Activated T-helper 1 cell treated with anti-CD3 and anti-CD28 coated beads, Interleukin-12 subunit alpha, Interleukin-12 subunit beta, Interleukin-2, Interleukin-4 antibody, amounts not matched to agents 30 ng/mL and 10 ng/mL and 1 ng/mL, durations not matched to agents 14 hours and 24 hours and 36 hours (primary cell): ENCODE results near the gene XPO6. TPM values are rescaled to one million over a fixed set of nuclear protein-coding genes. Genes with fewer than 3 reads are reported as not detected.

Source experiments
- DNase-seq: peaks from one replicate; pipeline ENCODE4 v3.0.0; 2021; ENCODE audit warnings: low spot score
- H3K27ac Mint-ChIP-seq: one replicate; pipeline ENCODE4 v1.8.0; 2021; ENCODE audit warnings: mild to moderate bottlenecking, mixed read lengths
- H3K27me3 Mint-ChIP-seq: one replicate; pipeline ENCODE4 v1.8.0; 2022; ENCODE audit warnings: mild to moderate bottlenecking, moderate library complexity, mixed read lengths; ENCODE audit not compliant: insufficient read depth
- H3K36me3 Mint-ChIP-seq: one replicate; pipeline ENCODE4 v1.8.0; 2021; ENCODE audit warnings: low read depth, mixed read lengths
- H3K4me1 Mint-ChIP-seq: one replicate; pipeline ENCODE4 v1.8.0; 2021; ENCODE audit warnings: low read depth, mixed read lengths
- H3K4me3 Mint-ChIP-seq: one replicate; pipeline ENCODE4 v1.8.0; 2021; ENCODE audit warnings: mild to moderate bottlenecking, moderate library complexity, mixed read lengths
- H3K9me3 Mint-ChIP-seq: one replicate; pipeline ENCODE4 v1.8.0; 2021; ENCODE audit warnings: mixed read lengths
- intact Hi-C: fragments of 100-400 bp; cut with micrococcal nuclease; formaldehyde crosslinking; loops from one replicate; pipeline ENCODE4 v1.15.1; 2024
- total RNA-seq: library from RNA; stranded (reverse); gene quantifications from 2 replicates; pipeline ENCODE4 v1.2.3, GENCODE V29; 2022

The XPO6 gene
- total RNA-seq, 1 donor from 2014 or later: 225 TPM

DNA sequence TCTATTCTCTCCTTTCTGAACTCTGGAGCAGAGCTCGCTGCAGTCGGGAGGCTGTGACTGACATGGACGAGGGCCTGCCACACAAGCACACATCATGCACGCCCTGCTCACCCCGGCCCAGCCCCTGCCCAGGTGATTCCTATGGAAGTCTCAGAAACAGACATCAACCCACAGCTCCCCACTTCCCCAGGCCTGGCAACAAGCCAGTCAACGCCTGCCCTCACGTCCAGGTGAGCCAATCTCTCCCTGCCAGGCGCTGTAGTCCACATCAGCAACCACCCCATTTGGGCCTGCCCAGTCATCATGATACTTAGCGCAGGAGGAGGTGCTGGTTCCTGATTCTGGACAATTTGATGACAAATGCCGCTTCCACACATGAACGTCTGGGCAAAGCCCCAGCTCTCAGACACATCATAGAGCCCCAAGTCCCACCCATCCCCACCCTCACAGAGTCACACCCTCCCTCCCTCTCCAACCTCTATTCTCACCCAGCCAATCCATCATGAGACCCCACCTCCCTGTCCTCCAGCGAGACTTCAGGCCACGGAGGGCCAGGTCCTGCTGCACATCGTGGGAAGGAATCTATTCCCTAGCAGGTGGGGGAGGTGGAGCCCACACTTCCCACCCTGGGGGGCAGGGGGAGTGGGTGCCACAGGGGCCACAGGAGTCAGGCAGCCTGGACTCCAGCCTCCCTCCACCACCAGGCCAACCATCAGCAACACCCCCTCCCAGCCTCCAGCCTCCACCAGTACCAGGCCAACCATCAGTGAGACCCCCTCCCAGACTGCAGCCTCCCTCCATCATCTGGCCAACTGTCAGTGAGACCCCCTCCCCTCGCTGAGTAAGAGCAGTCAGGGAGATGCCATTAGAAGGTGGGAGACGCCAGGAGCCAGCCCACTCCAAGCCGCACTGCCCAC lies 114.5 kb downstream of the XPO6 start:
- Mint-ChIP-seq H3K4me1 (no peaks in the 10 kb centered on the region), H3K27ac (no peak overlapping the region), H3K27me3 (no peaks in the 10 kb centered on the region), H3K9me3 (no peaks in the 10 kb centered on the region), H3K36me3 (peaks cover 33% of the 10 kb centered on the region), H3K4me3 (no peak overlapping the region)
- intact Hi-C loops: no loop called here
- no peak for DNase-seq

DNA sequence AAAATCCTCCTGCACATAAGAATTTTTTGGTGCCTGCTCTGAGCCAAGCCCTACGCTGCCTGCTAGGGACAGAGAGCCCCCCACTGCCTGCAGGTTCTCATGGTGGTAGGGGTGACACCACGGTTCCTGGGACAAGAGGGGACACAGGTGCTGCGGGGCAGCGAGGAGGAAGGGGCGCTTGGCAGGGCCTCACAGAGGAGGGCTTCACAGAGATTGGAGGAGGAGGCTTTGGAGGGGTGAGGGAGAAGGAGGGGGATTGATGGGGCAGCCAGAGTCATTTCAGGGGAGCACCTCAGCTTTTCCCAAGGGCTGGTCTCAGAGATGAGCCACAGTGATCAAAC lies 118.4 kb downstream of the XPO6 start:
- peaks cover 17% of the 10 kb centered on the region for H3K36me3 Mint-ChIP-seq
- no peak overlapping the region for H3K4me3 Mint-ChIP-seq
- H3K27ac Mint-ChIP-seq: no peak overlapping the region
- no peak for DNase-seq
- intact Hi-C loops: no loop called here
- H3K4me1 Mint-ChIP-seq: no peaks in the 10 kb centered on the region
- H3K9me3 Mint-ChIP-seq: peaks cover 8% of the 10 kb centered on the region
- H3K27me3 Mint-ChIP-seq: no peaks in the 10 kb centered on the region

DNA sequence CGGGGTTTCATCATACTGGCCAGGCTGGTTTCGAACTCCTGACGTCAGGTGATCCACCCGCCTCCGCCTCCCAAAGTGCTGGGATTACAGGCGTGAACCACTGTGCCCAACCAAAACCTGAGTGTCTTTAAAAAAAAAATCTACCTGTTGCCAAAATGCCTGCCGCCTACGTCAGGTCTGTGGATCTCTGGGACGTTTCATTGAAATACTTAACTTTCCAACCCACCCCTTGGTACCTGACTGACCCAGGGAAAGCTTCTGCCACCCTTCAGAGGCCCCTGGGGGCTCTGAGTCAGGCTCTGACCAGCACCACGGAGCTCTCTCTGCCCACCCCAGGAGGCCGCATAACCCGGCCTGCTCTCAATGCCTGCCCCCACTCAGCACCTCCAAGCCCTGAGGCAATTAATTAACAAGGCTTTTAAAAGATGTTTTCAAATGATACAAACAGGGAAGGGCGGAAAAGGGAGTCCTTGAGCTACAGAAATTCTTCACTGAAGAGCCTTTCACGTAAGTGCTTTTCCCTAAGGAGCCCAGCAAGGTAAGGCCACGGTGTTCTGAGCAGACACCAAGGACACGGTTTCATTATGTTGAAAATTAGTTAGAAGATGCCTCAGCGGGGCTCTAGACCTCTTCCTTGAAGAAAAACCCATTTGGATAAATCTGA lies 118.9 kb downstream of the XPO6 start:
- no peaks in the 10 kb centered on the region for H3K27me3 Mint-ChIP-seq
- no peak for DNase-seq
- no peaks in the 10 kb centered on the region for H3K4me1 Mint-ChIP-seq
- H3K9me3 Mint-ChIP-seq: peaks cover 8% of the 10 kb centered on the region
- no peak overlapping the region for H3K4me3 Mint-ChIP-seq
- H3K27ac Mint-ChIP-seq: no peak overlapping the region
- peaks cover 13% of the 10 kb centered on the region for H3K36me3 Mint-ChIP-seq
- intact Hi-C loops: no loop called here

DNA sequence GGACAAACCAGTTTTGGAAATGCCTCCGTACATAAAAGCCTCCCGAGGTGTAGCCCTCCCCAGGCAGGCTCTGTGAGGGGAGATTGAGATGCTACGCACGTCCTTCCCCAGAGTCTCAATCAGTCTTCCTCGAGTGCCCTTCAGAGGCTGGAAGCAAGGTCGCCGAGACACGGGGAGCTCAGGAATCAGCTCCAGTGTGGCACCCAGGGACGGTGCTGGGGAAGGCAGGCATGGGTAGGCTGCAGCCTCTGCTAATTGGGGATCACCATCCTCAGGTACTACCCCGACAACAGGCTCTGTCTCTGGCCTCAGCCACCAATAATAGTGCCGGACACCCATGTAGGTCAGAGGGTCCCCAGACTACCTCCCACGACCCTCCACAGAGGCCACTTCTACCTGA lies 120.1 kb downstream of the XPO6 start:
- Mint-ChIP-seq H3K27ac (no peak overlapping the region), H3K9me3 (peaks cover 8% of the 10 kb centered on the region), H3K27me3 (no peaks in the 10 kb centered on the region), H3K4me1 (no peaks in the 10 kb centered on the region), H3K4me3 (no peak overlapping the region), H3K36me3 (peaks cover 6% of the 10 kb centered on the region)
- intact Hi-C loops: no loop called here
- DNase-seq: no peak

DNA sequence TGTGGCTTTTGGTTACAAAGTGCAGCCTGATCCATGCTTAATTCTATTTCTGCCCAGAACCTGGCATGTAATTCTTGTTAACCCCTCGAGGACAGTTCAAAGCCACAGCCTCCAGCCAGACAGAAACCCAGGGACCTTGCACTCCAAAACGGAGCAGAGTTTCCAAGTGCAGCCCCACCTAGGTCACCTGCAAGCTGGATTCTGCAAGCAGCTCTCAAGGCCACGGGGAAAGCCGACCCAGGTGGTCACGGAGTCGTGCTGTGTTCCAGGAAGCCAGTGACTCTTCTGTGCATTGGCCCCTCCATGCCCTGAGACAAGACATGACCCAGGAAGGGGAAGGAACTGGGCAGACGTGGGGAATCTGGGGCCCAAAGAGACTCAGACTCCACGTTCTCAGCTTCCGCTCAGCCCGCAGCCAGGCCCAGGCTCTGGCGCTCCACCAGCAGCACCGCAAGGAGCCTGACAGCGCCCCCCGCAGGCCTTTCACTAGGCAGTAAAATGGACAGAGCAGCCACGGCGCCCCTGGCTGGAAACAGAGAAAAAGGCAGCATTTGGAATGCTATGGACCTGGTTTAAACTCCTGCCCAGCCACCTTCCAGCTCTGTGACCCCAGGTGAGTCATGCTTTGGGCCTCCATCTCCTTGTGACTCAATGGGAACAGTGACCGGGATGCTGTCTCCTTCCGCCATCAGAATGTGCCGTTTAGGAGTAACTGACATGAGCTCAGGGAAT lies 121.0 kb downstream of the XPO6 start:
- intact Hi-C loops: no loop called here
- Mint-ChIP-seq H3K27ac (peak overlapping the region; percentile 52), H3K36me3 (peaks cover 5% of the 10 kb centered on the region), H3K4me1 (no peaks in the 10 kb centered on the region), H3K27me3 (no peaks in the 10 kb centered on the region), H3K4me3 (no peak overlapping the region), H3K9me3 (peaks cover 8% of the 10 kb centered on the region)
- no peak for DNase-seq

DNA sequence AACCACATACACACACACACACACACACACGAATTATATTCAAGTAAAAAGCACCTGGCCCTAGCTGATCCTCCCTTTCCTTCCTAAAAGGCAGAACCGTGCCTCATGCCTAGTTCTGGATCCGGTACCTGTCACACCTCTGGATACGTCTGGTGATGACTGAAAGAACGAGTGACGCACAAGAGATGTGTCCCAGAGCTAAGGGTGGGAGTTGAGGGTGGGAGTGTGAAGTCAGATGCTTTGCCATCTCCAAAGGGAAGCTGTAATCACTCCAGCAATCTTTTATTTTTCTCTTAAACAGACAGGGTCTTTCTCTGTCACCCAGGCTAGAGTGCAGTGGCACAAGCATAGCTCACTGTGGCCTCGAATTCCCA lies 121.8 kb downstream of the XPO6 start:
- H3K27ac Mint-ChIP-seq: peak overlapping the region; percentile 86
- no peak overlapping the region for H3K4me3 Mint-ChIP-seq
- H3K27me3 Mint-ChIP-seq: no peaks in the 10 kb centered on the region
- intact Hi-C loops: no loop called here
- DNase-seq: no peak
- peaks cover 5% of the 10 kb centered on the region for H3K36me3 Mint-ChIP-seq
- H3K9me3 Mint-ChIP-seq: peaks cover 8% of the 10 kb centered on the region
- no peaks in the 10 kb centered on the region for H3K4me1 Mint-ChIP-seq

DNA sequence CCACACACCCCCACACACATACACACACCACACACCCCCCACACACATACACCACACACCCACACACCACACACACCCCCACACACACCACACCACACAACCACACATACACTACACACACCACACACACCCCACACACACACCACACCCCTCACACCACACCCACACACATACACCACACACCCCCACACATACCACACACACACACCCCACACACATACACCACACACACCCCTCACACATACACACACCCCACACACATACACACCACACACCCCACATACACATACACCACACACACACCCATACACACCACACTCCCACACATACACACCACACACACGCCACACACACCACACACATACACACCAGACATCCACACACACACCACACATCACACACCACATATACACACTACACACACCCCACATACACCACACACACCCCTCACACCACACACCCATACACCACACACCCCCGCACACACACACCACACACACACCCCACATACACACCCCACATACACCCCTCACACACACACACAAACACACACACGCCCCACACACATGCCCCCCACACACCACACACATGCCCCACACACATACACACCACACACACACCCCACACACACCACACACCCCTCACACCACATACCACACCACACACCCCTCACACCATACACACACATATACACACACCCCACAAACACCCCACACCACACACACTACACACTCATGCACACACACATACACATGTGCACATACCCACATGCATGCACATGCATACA lies 122.4 kb downstream of the XPO6 start:
- intact Hi-C loops: no loop called here
- peak overlapping the region; percentile 87 for H3K27ac Mint-ChIP-seq
- peaks cover 5% of the 10 kb centered on the region for H3K36me3 Mint-ChIP-seq
- H3K9me3 Mint-ChIP-seq: peaks cover 8% of the 10 kb centered on the region
- H3K4me3 Mint-ChIP-seq: no peak overlapping the region
- no peak for DNase-seq
- H3K4me1 Mint-ChIP-seq: no peaks in the 10 kb centered on the region
- no peaks in the 10 kb centered on the region for H3K27me3 Mint-ChIP-seq

DNA sequence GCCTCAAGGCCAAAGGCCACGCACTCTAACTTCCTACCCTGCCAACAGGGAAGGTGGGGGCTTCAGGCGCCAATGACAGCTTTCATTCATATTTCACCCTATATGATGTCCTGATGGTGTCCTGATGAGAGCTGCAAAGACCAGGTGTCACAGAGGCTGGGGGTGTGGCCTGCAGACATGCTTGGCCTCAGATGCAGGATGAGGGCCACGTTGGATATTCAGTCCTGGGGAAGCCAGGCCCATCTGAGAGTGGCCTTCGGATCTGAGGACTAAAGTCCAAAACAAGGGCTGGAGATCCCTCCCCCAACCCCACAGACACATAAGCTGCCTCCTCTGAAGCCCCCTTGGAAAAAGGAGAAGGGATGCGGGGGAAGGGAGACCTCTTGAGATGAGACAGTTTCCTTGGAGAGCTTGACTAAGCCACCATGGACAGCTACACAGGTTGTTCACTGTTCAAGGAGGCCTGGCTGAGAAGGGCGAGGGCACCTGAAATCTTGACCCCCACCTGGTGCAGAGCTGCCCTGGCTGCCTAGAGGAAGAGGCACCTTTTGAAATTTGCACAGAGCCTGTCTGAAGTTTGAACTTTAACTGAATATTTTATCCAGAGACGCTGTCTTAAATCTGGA lies 124.0 kb downstream of the XPO6 start:
- Mint-ChIP-seq H3K36me3 (peaks cover 5% of the 10 kb centered on the region), H3K4me3 (no peak overlapping the region), H3K9me3 (peaks cover 8% of the 10 kb centered on the region), H3K27me3 (no peaks in the 10 kb centered on the region), H3K4me1 (no peaks in the 10 kb centered on the region), H3K27ac (no peak overlapping the region)
- DNase-seq: no peak
- intact Hi-C loops: no loop called here

DNA sequence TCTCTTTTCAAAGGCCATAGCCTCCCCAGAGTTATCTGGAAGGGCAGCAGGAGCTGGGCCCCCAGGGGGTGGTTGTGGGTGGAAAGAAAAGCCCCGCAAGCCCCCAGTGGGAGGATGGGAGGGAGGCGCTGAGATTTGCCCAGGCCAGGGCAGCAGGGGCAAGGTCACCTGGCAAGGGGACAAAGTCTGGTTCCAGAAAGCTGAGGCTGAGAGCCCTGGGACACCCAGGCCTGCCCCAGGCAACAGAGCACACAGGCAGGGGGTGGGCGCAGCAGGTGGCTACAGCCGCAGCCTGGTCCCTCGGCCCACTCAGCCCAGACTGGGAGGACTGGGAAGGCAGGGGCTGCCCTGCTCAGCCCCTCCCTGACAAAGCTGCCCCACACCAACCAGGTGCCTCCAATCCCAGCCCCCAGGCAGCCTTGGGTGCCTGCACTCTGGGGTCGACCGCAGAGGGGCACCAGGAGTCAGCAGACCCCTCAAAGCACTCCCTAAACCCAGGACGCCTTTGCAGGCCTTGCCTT lies 124.6 kb downstream of the XPO6 start:
- no peak for DNase-seq
- no peaks in the 10 kb centered on the region for H3K4me1 Mint-ChIP-seq
- H3K4me3 Mint-ChIP-seq: no peak overlapping the region
- no peak overlapping the region for H3K27ac Mint-ChIP-seq
- H3K36me3 Mint-ChIP-seq: peaks cover 5% of the 10 kb centered on the region
- H3K9me3 Mint-ChIP-seq: peaks cover 8% of the 10 kb centered on the region
- intact Hi-C loops: no loop called here
- H3K27me3 Mint-ChIP-seq: no peaks in the 10 kb centered on the region

DNA sequence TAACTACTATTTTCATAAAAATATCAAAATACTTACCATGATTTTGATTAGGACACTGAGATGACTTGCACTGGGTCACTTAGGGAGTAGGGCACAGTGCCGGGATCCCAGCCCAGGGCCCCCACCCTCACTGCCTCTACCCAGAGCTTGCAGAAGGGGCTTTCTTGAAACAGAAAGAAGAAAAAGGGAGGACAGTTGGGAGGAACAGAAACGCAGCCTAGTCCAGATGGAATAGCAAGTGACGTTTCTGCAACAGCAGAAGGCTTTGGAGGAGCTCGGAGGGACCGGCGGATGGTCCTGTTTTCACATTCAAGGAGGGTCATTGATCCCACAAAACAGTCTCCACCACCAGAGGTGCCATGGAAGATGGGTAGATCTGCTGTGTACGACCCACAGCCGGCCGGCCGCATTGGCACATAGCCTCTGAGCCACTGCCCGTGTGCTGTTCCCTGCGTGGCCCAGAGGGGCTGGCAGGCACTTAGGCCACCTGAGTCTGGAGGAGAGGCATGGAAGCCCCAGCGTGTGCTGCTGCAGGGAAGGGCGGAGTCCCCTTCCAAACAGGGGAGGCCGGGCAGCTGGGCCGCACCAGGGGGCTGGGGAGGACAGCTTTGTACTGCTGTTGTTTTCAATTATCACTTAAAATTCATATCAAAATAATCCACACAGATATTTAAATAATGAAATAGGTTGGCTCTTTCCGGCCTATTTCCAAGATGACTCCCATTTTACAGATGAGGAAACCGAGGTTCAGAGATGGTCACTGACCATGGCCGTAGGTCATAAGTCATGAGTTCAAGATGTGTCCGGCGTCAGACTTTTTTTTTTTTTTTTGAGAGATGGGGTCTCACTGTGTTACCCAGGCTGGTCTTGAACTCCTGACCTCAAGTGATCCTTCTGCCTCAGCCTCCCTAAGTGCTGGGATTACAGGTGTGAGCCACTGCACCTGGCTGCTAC lies 125.3 kb downstream of the XPO6 start:
- Mint-ChIP-seq H3K27me3 (no peaks in the 10 kb centered on the region), H3K4me1 (no peaks in the 10 kb centered on the region), H3K4me3 (no peak overlapping the region), H3K9me3 (peaks cover 8% of the 10 kb centered on the region), H3K27ac (no peak overlapping the region), H3K36me3 (peaks cover 5% of the 10 kb centered on the region)
- no peak for DNase-seq
- intact Hi-C loops: no loop called here

DNA sequence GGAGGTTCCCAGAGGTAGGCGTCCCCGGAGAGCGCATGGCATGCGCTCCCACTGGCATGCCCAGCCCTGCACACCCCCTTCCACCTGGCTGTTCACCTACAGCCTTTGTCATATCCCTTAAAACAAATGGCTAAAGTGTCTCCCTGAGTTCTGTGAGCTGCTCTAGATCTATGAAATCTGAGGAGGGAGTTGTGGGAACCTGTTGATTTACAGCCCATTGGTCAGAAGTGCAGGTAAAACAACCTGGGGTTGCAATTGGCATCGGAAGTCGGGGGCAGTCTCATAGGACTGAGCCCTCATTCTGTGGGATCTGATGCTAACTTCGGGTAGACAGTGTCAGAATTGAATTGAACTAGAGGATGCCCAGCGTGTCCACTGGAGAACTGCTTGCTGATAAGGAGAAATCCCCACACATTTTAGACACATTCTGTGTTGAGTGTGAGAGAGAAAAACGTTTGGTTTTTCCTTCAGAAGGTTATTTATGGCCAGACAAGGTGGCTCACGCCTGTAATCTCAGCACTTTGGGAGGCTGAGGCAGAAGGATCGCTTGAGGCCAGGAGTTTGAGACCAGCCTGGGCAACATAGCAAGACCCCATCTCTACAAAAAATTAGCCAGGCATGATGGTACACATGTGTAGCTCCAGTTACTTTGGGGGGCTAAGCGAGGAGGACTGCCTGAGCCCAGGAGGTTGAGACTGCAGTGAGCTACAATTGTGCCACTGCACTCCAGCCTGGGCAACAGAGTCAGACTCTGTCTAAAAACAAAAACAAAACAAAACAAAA lies 126.2 kb downstream of the XPO6 start:
- Mint-ChIP-seq H3K36me3 (peaks cover 5% of the 10 kb centered on the region), H3K4me1 (no peaks in the 10 kb centered on the region), H3K27me3 (no peaks in the 10 kb centered on the region), H3K9me3 (peaks cover 8% of the 10 kb centered on the region), H3K27ac (no peak overlapping the region), H3K4me3 (no peak overlapping the region)
- intact Hi-C loops: no loop called here
- DNase-seq: no peak
